ENCODE results near the gene LHPP. TPM values are rescaled to one million over a fixed set of nuclear protein-coding genes. Genes with fewer than 3 reads are reported as not detected.
A peak's percentile ranks its signal among the peaks of the same experiment; 100 is the strongest.

Gene LHPP
- total RNA-seq, 1 donor from 2014 or later = 24.5 TPM

DNA sequence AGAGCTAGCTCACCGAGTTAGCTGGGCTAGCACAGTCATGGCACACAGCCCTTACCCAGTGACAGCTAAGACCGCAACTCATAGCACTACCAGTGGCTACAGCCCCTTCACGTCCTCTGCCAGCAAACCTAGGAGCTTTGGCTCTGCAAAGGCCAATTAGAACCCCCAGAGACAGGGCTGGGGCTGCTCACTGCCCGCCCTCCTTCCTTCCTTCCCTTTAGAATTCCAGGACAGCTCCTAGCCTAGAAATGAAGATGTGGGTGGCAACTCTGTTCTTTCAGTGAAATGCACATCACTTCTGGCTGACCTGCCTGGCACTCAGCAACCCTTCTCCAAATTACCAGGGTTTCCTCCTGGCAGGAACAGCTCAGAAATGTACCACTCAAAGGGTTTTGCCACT is 182.6 kb downstream of the LHPP start:
- Histone ChIP-seq H3K4me2 (peak overlapping the region; percentile 73), H3K4me1 (peaks cover 73% of the 10 kb centered on the region), H3K9ac (no peak overlapping the region), H3F3A (ENCODE audit: low read depth) (peaks cover 36% of the 10 kb centered on the region), H2AFZ (replicated peaks) (no peak overlapping the region), H4K20me1 (ENCODE audit: low read depth) (peaks cover 13% of the 10 kb centered on the region), H3K27me3 (no peaks in the 10 kb centered on the region), H3K4me3 (no peak overlapping the region), H3K36me3 (no peaks in the 10 kb centered on the region), H3K9me3 (ENCODE audit: low read depth) (no peaks in the 10 kb centered on the region), H3K79me2 (ENCODE audit: low read depth) (peaks cover 47% of the 10 kb centered on the region), H3K27ac (peak overlapping the region; percentile 97)
- peaks cover 2% of the 10 kb centered on the region for H3K27me3 Mint-ChIP-seq (ENCODE audit: insufficient read depth, low read depth)
- peaks cover 46% of the 10 kb centered on the region for H3K4me1 Mint-ChIP-seq
- H3K27ac Mint-ChIP-seq = peak overlapping the region; percentile 37
- peak; percentile 41 for DNase-seq (ENCODE audit: low spot score)
- H3K9me3 Mint-ChIP-seq = no peaks in the 10 kb centered on the region
- TF ChIP-seq, protein P1, sequence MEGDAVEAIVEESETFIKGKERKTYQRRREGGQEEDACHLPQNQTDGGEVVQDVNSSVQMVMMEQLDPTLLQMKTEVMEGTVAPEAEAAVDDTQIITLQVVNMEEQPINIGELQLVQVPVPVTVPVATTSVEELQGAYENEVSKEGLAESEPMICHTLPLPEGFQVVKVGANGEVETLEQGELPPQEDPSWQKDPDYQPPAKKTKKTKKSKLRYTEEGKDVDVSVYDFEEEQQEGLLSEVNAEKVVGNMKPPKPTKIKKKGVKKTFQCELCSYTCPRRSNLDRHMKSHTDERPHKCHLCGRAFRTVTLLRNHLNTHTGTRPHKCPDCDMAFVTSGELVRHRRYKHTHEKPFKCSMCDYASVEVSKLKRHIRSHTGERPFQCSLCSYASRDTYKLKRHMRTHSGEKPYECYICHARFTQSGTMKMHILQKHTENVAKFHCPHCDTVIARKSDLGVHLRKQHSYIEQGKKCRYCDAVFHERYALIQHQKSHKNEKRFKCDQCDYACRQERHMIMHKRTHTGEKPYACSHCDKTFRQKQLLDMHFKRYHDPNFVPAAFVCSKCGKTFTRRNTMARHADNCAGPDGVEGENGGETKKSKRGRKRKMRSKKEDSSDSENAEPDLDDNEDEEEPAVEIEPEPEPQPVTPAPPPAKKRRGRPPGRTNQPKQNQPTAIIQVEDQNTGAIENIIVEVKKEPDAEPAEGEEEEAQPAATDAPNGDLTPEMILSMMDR (IDR thresholded peaks at IDR 0.05) = no peak
- TF ChIP-seq EZH2phosphoT487 (IDR thresholded peaks at IDR 0.05) (no peak), EZH2 (IDR thresholded peaks at IDR 0.05) (no peak)
- H3K36me3 Mint-ChIP-seq = peaks cover 4% of the 10 kb centered on the region
- H3K4me3 Mint-ChIP-seq = no peak overlapping the region

DNA sequence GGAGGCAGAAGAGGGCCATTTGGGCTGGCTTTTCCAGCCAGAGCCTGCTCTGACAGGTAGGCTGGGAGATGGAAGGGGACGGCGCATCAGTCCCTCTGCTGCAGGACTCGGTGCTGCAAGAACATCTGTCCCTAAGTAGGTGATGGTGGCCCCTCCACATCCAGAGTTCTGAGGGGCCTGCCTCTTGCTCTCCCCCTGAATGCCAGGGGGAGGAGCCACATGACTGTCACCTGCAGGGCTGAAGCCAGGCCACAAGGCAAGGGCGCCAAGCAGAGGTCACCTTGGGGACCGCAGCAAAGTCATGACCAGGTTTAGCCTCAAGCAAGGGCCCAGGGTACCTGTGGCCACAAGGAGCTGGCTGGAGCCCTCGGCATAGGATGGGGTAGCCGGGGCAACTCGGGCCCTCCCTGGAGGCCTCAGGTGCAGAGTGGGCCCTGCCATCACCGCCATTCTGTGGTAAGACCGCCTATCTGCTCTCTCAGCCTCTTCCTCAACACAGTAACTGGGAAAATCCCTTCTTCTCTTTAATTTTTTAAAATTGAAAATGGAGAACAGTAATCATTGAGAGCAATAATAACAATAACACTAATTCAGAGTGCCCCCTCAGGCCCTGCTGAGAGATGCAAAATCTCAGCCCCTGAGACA is 183.3 kb downstream of the LHPP start:
- peaks cover 41% of the 10 kb centered on the region for H3K79me2 ChIP-seq (ENCODE audit: low read depth)
- H3K4me2 ChIP-seq = no peak overlapping the region
- peaks cover 40% of the 10 kb centered on the region for H3F3A ChIP-seq (ENCODE audit: low read depth)
- Mint-ChIP-seq H3K36me3 (peaks cover 4% of the 10 kb centered on the region), H3K27ac (no peak overlapping the region), H3K4me1 (peaks cover 52% of the 10 kb centered on the region), H3K9me3 (no peaks in the 10 kb centered on the region), H3K4me3 (no peak overlapping the region), H3K27me3 (ENCODE audit: insufficient read depth, low read depth) (peaks cover 2% of the 10 kb centered on the region)
- H3K9ac ChIP-seq = no peak overlapping the region
- peak overlapping the region; percentile 97 for H3K27ac ChIP-seq
- no peak overlapping the region for H2AFZ ChIP-seq (replicated peaks)
- TF ChIP-seq EZH2 (IDR thresholded peaks at IDR 0.05) = no peak
- no peak for TF ChIP-seq EZH2phosphoT487 (IDR thresholded peaks at IDR 0.05)
- TF ChIP-seq, protein P1 (IDR thresholded peaks at IDR 0.05) = no peak
- H3K4me1 ChIP-seq = peaks cover 78% of the 10 kb centered on the region
- H3K36me3 ChIP-seq = no peaks in the 10 kb centered on the region
- no peak overlapping the region for H3K4me3 ChIP-seq
- DNase-seq (ENCODE audit: low spot score) = no peak
- H4K20me1 ChIP-seq (ENCODE audit: low read depth) = peaks cover 13% of the 10 kb centered on the region
- H3K27me3 ChIP-seq = no peaks in the 10 kb centered on the region
- no peaks in the 10 kb centered on the region for H3K9me3 ChIP-seq (ENCODE audit: low read depth)

DNA sequence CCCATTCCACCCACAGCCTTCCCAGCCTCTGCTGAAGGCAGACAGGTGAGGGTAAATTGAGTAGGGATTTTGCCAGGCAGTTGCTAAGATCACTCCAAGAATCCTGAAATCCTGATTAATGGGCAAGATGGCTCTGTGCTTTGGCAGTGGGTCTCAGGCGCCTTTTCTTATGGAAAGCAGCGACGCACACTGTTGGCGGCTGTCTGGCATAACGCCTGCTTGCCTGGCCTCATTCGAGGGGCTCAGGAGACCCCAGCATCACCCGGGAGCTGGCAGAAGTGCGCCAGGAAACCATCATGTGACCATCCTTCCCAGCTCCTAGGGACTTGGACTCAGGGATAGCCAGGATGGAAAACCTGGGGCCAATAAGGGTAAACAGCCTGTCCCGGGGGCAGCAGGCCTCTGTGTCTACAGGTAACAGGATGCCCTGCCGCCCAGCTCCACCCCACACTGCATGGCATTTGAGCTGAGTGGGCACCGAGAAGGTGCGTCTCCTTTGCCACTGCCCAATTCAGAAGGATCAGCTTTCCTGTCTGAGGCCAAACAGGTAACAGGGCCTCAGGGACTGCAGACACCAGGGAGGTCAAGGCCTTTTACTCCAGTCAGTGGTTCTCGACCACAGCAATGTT is 184.0 kb downstream of the LHPP start:
- peaks cover 2% of the 10 kb centered on the region for H3K27me3 Mint-ChIP-seq (ENCODE audit: insufficient read depth, low read depth)
- peaks cover 18% of the 10 kb centered on the region for H4K20me1 ChIP-seq (ENCODE audit: low read depth)
- H3K4me3 Mint-ChIP-seq = no peak overlapping the region
- H3K9me3 ChIP-seq (ENCODE audit: low read depth) = no peaks in the 10 kb centered on the region
- no peaks in the 10 kb centered on the region for H3K9me3 Mint-ChIP-seq
- H3F3A ChIP-seq (ENCODE audit: low read depth) = peaks cover 42% of the 10 kb centered on the region
- peaks cover 4% of the 10 kb centered on the region for H3K36me3 Mint-ChIP-seq
- no peak for DNase-seq (ENCODE audit: low spot score)
- no peak overlapping the region for H3K9ac ChIP-seq
- H3K79me2 ChIP-seq (ENCODE audit: low read depth) = peaks cover 34% of the 10 kb centered on the region
- TF ChIP-seq EZH2phosphoT487 (IDR thresholded peaks at IDR 0.05) (no peak), EZH2 (IDR thresholded peaks at IDR 0.05) (no peak)
- TF ChIP-seq, protein P1 (IDR thresholded peaks at IDR 0.05) = no peak
- H3K4me3 ChIP-seq = no peak overlapping the region
- H3K4me2 ChIP-seq = no peak overlapping the region
- H2AFZ ChIP-seq (replicated peaks) = no peak overlapping the region
- peaks cover 73% of the 10 kb centered on the region for H3K4me1 ChIP-seq
- H3K27ac ChIP-seq = peak overlapping the region; percentile 97
- H3K36me3 ChIP-seq = no peaks in the 10 kb centered on the region
- peaks cover 52% of the 10 kb centered on the region for H3K4me1 Mint-ChIP-seq
- H3K27me3 ChIP-seq = no peaks in the 10 kb centered on the region
- H3K27ac Mint-ChIP-seq = no peak overlapping the region

Data from neural progenitor cell (in vitro differentiated cells).